ENCODE data around the gene SLC2A13. TPM values are rescaled to one million over a fixed set of nuclear protein-coding genes. Genes with fewer than 3 reads are reported as not detected.

The SLC2A13 gene
- total RNA-seq, 1 experiment from 2014 or later = 1.7 TPM

DNA sequence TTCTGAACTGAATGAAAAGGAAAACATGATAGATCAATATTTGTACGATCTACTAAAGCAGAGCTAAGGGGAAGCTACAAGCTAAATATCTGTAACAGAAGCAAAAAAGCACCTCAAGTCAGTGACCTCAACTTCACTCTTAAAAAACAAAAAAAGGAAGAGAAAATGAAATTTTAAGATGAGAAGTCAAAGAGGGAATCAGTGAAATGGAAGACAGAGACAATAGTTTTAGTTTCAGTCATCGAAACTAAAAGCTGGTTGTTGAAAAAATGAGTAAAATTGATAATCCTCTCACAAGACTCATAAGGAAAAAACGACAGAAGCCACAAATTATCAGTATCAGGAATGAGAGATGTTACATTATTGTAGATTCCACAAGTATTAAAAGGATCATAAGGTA lies 11.9 kb upstream of the SLC2A13 start:
- intact Hi-C loops (cut with micrococcal nuclease) = no loop called here
- H3K27me3 Mint-ChIP-seq (ENCODE audit: insufficient read depth, unreplicated experiment) = no peaks in the 10 kb centered on the region
- TF ChIP-seq, protein P1, sequence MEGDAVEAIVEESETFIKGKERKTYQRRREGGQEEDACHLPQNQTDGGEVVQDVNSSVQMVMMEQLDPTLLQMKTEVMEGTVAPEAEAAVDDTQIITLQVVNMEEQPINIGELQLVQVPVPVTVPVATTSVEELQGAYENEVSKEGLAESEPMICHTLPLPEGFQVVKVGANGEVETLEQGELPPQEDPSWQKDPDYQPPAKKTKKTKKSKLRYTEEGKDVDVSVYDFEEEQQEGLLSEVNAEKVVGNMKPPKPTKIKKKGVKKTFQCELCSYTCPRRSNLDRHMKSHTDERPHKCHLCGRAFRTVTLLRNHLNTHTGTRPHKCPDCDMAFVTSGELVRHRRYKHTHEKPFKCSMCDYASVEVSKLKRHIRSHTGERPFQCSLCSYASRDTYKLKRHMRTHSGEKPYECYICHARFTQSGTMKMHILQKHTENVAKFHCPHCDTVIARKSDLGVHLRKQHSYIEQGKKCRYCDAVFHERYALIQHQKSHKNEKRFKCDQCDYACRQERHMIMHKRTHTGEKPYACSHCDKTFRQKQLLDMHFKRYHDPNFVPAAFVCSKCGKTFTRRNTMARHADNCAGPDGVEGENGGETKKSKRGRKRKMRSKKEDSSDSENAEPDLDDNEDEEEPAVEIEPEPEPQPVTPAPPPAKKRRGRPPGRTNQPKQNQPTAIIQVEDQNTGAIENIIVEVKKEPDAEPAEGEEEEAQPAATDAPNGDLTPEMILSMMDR (IDR thresholded peaks at IDR 0.05; ENCODE audit: unreplicated experiment) = no peak
- CTCF ChIA-PET = interaction anchor here (0.5 to 4.6 kb wide), 4 partner anchors 10 to 107 kb away, joined by 3 to 55 read pairs (median 4); no protein-coding TSS in a partner anchor
- H3K9me3 Mint-ChIP-seq (ENCODE audit: unreplicated experiment) = no peaks in the 10 kb centered on the region
- H3K4me3 Mint-ChIP-seq (ENCODE audit: unreplicated experiment) = no peak overlapping the region
- DNase-seq (ENCODE audit: unreplicated experiment) = no peak
- no peaks in the 10 kb centered on the region for H3K4me1 Mint-ChIP-seq (ENCODE audit: insufficient read depth, unreplicated experiment)
- no peak overlapping the region for H3K27ac Mint-ChIP-seq (ENCODE audit: low read depth, unreplicated experiment)
- H3K36me3 Mint-ChIP-seq (ENCODE audit: insufficient read depth, unreplicated experiment) = no peaks in the 10 kb centered on the region
- POLR2A ChIA-PET = interaction anchor here (0.9 to 1.5 kb wide), 2 partner anchors 10 to 11 kb away, joined by 4 to 7 read pairs; partner anchors contain the start of gene SLC2A13
- no TSS peak for BruUV-seq (replicated peaks)

DNA sequence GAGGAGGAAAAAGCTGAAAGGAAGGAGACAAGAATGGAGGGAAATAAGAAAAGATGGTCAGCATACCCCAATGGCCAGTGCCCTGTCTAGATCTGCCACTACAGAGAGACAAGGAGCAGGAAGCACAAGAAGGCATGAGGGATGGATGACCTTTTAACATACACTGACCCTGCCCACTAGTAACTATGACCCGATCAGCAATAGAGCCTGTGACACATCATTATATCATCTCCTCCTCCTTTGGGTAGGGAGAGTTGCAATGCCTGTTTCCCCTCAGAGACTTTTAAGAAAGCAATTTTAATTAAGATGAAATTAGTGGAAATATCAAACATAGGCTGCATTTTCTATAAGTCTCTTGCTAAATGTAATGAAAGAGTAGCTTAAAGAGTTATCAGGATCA lies 4.7 kb upstream of the SLC2A13 start:
- H3K27me3 Mint-ChIP-seq (ENCODE audit: insufficient read depth, unreplicated experiment) = no peaks in the 10 kb centered on the region
- TF ChIP-seq, protein P1 (IDR thresholded peaks at IDR 0.05; ENCODE audit: unreplicated experiment) = no peak
- H3K9me3 Mint-ChIP-seq (ENCODE audit: unreplicated experiment) = no peaks in the 10 kb centered on the region
- CTCF ChIA-PET = interaction anchor here (0.5 to 10.8 kb wide), 2 partner anchors 26 to 98 kb away, joined by 3 to 182 read pairs; no protein-coding TSS in a partner anchor
- no peaks in the 10 kb centered on the region for H3K36me3 Mint-ChIP-seq (ENCODE audit: insufficient read depth, unreplicated experiment)
- no peak for DNase-seq (ENCODE audit: unreplicated experiment)
- H3K4me1 Mint-ChIP-seq (ENCODE audit: insufficient read depth, unreplicated experiment) = peaks cover 7% of the 10 kb centered on the region
- no TSS peak for BruUV-seq (replicated peaks)
- H3K4me3 Mint-ChIP-seq (ENCODE audit: unreplicated experiment) = no peak overlapping the region
- intact Hi-C loops (cut with micrococcal nuclease) = no loop called here
- no peak overlapping the region for H3K27ac Mint-ChIP-seq (ENCODE audit: low read depth, unreplicated experiment)
- POLR2A ChIA-PET = no interaction called here

DNA sequence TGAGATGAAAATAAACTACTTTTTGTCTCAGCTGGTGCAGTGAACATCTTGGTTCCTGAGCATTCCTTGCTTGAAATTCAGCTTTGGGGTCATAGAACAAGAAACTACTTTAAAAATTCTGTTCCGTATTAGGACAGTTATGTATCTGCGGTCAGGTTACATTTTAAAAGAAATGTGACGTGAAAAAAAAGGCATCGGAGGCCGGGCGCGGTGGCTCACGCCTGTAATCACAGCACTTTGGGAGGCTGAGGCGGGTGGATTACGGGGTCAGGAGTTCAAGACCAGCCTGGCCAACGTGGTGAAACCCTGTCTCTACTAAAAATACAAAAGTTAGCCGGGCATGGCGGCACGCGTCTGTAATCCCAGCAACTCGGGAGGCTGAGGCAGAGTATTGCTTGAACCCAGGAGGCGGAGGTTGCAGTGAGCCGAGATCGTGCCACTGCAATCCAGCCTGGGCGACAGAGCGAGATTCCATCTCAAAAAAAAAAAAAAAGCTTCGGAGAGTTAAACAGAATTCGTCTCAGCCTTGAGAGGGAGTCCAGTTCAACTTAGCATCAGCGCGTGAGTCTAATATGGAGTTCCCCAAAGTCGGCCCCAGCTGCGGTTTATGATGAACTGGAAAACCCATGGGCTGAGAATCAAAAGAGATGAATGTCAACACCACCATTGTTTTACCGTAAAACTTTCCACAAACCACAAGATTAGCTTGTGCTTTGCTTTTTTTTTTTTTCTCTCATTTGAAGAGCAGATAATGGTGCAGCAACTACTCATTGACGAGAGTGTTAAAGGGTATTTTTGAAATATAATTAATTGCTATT lies 2.1 kb upstream of the SLC2A13 start:
- intact Hi-C loops (cut with micrococcal nuclease) = loop anchor here (1.0 to 5.0 kb wide), 3 partner anchors 76 to 343 kb away; no protein-coding TSS in a partner anchor
- H3K4me3 Mint-ChIP-seq (ENCODE audit: unreplicated experiment) = peak overlapping the region; percentile 76
- DNase-seq (ENCODE audit: unreplicated experiment) = no peak

More for the DNA sequence above, 2.1 kb upstream of the SLC2A13 start:
- no peaks in the 10 kb centered on the region for H3K36me3 Mint-ChIP-seq (ENCODE audit: insufficient read depth, unreplicated experiment)
- TF ChIP-seq, protein P1 (IDR thresholded peaks at IDR 0.05; ENCODE audit: unreplicated experiment) = no peak
- H3K27me3 Mint-ChIP-seq (ENCODE audit: insufficient read depth, unreplicated experiment) = no peaks in the 10 kb centered on the region
- POLR2A ChIA-PET = interaction anchor here (0.9 kb wide), 1 partner anchor 10 kb away, joined by 4 read pairs; no protein-coding TSS in a partner anchor
- no peaks in the 10 kb centered on the region for H3K9me3 Mint-ChIP-seq (ENCODE audit: unreplicated experiment)
- CTCF ChIA-PET = interaction anchor here (0.6 to 10.8 kb wide), 36 partner anchors 11 to 925 kb away, joined by 3 to 182 read pairs (median 4); no protein-coding TSS in a partner anchor
- H3K4me1 Mint-ChIP-seq (ENCODE audit: insufficient read depth, unreplicated experiment) = peaks cover 14% of the 10 kb centered on the region
- H3K27ac Mint-ChIP-seq (ENCODE audit: low read depth, unreplicated experiment) = no peak overlapping the region
- BruUV-seq (replicated peaks) = no TSS peak

Measured in MCF 10A (cell line).